Activated T-cell treated with anti-CD3 and anti-CD28 coated beads for 1 hour (primary cell): ENCODE measurements around the gene MUC5AC.
"Not testable (repeated sequence)": the region's sequence is repeated elsewhere in the genome, so short reads cannot be mapped to it uniquely, and the experiment has no call there.

Source experiments
- DNase-seq: peaks from one replicate; pipeline ENCODE4 v3.0.0-alpha.2; 2020; ENCODE audit warnings: low read depth

MUC5AC gene

DNA sequence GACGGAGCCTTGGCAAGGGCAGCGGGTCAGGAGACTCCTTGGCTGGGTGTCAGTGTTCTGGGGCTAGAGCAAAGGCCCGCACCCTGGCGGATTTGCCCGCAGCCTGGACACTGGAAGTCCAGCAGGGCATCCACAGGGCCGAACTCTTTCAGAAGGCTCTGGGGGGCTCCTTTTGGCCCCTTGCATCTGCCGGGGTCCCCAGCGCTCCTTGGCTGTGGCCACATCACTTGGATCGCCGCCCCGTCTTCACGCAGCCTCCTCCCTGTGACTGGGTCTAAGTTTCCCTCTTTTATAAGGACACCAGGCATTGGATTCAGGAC lies 20.0 kb downstream of the MUC5AC start:
- DNase-seq: no peak

DNA sequence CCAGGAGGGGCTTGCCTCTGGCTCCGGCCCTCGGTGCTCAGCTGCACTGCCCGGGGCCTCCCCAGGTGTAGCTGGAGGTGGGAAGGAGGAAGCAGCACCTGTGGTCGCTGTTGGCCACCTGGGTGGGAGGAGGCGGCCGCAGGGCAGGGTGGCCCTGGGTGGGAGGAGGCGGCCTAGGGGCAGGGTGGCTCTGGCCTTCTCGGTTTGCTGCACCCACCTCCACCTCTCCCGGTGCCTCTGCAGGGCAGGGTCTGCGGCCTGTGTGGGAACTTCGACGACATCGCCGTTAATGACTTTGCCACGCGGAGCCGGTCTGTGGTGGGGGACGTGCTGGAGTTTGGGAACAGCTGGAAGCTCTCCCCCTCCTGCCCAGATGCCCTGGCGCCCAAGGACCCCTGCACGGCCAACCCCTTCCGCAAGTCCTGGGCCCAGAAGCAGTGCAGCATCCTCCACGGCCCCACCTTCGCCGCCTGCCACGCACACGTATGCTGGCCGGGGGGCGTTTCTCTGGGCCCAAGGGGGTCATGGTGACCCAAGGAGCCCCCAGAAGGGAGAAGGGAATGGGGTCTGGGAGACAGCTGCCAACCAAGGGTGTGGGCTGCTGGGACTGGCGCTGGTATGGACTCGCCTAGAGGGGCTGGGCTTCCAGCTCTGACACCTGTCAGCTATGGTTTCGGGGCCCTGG lies 20.6 kb downstream of the MUC5AC start:
- no peak for DNase-seq

GRCh38 chr11:1178906-1179305 lies 21.2 kb downstream of the MUC5AC start:
- no peak for DNase-seq

DNA sequence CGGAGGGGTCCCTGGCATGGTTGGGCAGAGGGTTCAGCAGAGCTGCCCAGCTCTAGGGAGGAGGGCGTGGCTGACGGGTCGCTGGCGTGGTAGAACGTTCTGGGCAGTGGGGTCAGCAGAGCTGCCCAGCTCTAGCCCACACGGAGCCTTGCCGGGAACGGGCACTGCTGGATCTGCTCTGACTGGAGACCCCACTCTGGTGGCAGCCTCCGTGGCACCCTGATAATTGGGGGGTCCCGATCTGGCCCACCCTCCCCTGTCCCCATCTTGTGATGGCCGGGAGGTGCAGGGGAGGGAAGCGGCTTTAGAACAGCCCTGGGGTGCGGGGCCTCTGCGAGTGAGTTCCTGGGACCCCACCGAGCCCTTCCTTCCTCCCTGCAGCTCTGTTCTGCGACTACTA lies 21.9 kb downstream of the MUC5AC start:
- no peak for DNase-seq

- DNase-seq: no peak
Observed at GRCh38 chr11:1180171-1180570, 22.4 kb downstream of the MUC5AC start.

DNA sequence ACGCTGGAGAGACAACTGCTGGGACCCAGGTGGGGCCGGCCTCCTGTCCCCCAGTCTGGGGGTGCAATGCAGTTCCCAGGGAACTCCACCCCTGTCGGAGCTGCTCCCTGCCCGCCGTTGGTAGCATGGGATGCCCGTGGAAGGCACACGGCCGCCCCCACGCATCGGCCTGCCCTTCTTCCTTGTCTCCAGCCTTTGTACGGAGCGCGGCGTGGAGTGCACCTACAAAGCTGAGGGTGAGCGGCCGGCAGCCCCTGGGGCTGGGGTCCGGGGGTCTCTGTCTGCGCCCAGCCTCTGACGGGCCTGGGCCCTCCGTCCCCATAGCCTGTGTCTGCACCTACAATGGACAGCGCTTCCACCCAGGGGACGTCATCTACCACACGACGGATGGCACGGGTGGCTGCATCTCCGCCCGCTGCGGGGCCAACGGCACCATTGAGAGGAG lies 23.2 kb downstream of the MUC5AC start:
- DNase-seq: no peak

DNA sequence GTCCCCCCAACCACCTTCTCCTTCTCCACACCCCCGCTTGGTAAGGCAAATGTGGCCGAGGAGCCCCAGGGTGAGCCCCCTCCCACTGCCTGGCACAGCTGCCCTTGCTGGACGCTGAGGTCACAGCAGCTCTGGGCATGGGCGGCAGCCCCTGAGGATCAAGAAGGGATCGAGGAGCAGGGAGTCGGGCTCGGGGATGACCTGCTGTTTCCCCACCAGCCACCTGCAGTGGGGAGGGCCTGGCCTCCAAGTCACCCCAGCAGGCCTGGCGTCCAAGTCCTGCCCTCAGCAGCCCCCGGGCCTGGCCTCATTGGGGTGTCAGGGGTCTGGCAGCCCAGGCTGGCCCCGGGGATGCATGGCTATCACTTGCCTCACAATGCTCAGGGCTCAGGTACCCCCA lies 23.7 kb downstream of the MUC5AC start:
- no peak for DNase-seq

- DNase-seq: no peak
Observed at GRCh38 chr11:1181853-1182535, 24.2 kb downstream of the MUC5AC start.

- DNase-seq: not testable (repeated sequence)
Observed at GRCh38 chr11:1184139-1184538, 26.4 kb downstream of the MUC5AC start.

GRCh38 chr11:1188451-1189130 lies 30.8 kb downstream of the MUC5AC start:
- not testable (repeated sequence) for DNase-seq

- not testable (repeated sequence) for DNase-seq
Observed at GRCh38 chr11:1189816-1190215, 32.1 kb downstream of the MUC5AC start.

DNA sequence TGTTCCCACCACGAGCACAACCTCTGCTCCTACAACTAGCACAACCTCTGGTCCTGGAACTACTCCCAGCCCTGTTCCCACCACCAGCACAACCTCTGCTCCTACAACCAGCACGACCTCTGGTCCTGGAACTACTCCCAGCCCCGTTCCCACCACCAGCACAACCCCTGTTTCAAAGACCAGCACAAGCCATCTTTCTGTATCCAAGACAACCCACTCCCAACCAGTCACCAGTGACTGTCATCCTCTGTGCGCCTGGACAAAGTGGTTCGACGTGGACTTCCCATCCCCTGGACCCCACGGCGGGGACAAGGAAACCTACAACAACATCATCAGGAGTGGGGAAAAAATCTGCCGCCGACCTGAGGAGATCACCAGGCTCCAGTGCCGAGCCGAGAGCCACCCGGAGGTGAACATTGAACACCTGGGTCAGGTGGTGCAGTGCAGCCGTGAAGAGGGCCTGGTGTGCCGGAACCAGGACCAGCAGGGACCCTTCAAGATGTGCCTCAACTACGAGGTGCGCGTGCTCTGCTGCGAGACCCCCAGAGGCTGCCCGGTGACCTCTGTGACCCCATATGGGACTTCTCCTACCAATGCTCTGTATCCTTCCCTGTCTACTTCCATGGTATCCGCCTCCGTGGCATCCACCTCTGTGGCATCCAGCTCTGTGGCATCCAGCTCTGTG lies 34.2 kb downstream of the MUC5AC start:
- not testable (repeated sequence) for DNase-seq

GRCh38 chr11:1192741-1193325 lies 35.1 kb downstream of the MUC5AC start:
- DNase-seq: no peak

- DNase-seq: no peak
Observed at GRCh38 chr11:1193326-1194230, 35.8 kb downstream of the MUC5AC start.

DNA sequence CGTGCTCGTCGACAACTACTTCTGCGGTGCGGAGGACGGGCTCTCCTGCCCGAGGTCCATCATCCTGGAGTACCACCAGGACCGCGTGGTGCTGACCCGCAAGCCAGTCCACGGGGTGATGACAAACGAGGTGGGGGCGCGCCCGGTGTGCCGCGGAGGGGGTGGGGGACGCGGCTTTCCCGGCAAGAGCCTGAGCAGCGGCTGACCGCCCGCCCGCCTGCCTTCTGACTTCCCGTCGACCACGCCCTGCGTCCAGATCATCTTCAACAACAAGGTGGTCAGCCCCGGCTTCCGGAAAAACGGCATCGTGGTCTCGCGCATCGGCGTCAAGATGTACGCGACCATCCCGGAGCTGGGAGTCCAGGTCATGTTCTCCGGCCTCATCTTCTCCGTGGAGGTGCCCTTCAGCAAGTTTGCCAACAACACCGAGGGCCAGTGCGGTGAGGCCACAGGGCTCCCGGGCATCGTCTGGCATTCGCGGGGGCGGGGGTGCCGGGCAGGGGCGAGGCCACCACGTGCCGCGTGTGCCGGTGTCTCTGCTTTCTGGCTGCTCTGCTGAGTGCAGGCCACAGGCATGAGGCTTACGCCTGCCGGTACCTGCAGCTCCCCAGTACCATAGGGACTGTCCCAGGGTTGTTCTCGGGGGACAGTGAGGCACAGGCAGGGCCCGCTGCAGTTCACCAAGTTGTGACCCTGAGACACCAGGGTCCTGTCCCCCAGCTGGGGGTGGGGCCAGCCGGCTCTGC lies 36.7 kb downstream of the MUC5AC start:
- no peak for DNase-seq

GRCh38 chr11:1194977-1195681 lies 37.4 kb downstream of the MUC5AC start:
- DNase-seq: no peak

- DNase-seq: no peak
Observed at GRCh38 chr11:1195682-1196515, 38.1 kb downstream of the MUC5AC start.

DNA sequence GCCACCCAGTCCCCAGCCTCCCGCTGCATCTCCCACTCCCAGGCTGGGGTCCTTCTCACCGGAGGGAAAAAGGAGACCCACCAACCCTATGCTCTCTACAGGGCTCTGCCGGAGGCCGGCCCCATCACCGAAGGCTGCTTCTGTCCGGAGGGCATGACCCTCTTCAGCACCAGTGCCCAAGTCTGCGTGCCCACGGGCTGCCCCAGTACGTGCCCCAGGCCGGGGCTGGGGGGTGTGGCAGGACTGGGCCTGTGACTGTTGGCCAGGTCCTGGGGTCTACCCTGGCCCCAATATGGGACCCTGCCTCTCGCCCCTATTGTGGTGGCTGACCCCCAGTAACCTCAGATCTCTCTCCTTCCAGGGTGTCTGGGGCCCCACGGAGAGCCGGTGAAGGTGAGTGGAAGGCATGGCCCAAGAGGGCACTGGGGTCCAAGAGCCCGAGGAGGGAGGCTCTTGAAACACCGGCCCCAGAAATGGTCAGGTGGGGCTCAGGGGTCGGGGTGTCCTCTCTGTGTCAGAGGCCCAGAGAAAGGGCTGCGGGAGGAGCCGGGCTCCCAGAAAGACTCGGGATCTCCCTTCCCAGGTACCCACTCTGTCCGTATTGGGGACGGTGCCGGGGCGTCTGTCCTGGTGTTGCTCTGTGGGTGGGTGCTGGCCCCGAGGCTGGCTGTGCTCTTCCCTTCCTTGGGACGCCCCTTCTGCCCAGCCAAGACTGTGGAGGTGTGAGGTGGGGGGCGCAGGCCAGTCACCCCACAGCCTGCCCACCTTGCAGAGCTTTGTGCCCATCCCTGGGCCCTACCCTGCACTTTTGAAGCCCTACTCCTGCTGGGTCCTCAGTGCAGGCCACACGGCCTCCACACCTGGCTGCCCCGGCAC lies 39.0 kb downstream of the MUC5AC start:
- no peak for DNase-seq
